Heart right ventricle (tissue), 16 donors: ENCODE measurements around the gene PARG. TPM values are rescaled to one million over a fixed set of nuclear protein-coding genes. Genes with fewer than 3 reads are reported as not detected.

Source experiments
- ATAC-seq, 8 donors: fragments of 200-7000 bp; cut with Tn5 transposase; one replicate each; pipeline ENCODE4 v1.9.1; 2020; ENCODE audit warnings: mild to moderate bottlenecking in 8 of 8, moderate library complexity in 8 of 8, moderate number of reproducible peaks in 1 of 8
- DNase-seq, 2 donors: peaks; one replicate each; pipeline ENCODE4 v3.0.0-alpha.2; 2020
- H3K27ac ChIP-seq, 10 donors: fragments of 200-600 bp; sonication (generic) in 2 of 10; one replicate each; pipeline versions ENCODE4 v1.5.0 to v1.8.0; 2020 to 2022; ENCODE audit warnings: mild to moderate bottlenecking in 3 of 10
- H3K27me3 ChIP-seq, 7 donors: fragments of 200-600 bp; one replicate each; pipeline ENCODE4 v1.8.0; 2021 to 2022; ENCODE audit warnings: mild to moderate bottlenecking in 2 of 7
- H3K36me3 ChIP-seq, 9 donors: fragments of 200-600 bp; sonication (generic) in 1 of 9; one replicate each; pipeline versions ENCODE4 v1.5.0 to v1.8.0; 2020 to 2022; ENCODE audit warnings: mild to moderate bottlenecking in 2 of 9
- H3K4me1 ChIP-seq, 9 donors: fragments of 200-600 bp; sonication (generic) in 1 of 9; one replicate each; pipeline versions ENCODE4 v1.5.0 to v1.8.0; 2020 to 2022; ENCODE audit warnings: mild to moderate bottlenecking in 4 of 9
- H3K4me3 ChIP-seq, 10 donors: fragments of 200-600 bp; sonication (generic) in 2 of 10; one replicate each; pipeline versions ENCODE4 v1.5.0 to v1.8.0; 2020 to 2022; ENCODE audit warnings: mild to moderate bottlenecking in 7 of 10, moderate library complexity in 2 of 10
- H3K9me3 ChIP-seq, 11 donors: fragments of 200-600 bp in 10 of 11; sonication (generic) in 2 of 11; one replicate each; pipeline versions ENCODE4 v1.5.0 to v1.8.0; 2013 to 2022; ENCODE audit warnings: mild to moderate bottlenecking in 2 of 11, control low read depth in 1 of 11, moderate library complexity in 1 of 11
- CTCF ChIP-seq, 9 donors: fragments of 200-600 bp; sonication (generic) in 2 of 9; IDR thresholded peaks; one replicate each; pipeline versions ENCODE4 v1.5.0 to v1.8.0; 2021 to 2022; ENCODE audit warnings: antibody characterized with exemption in 9 of 9, mild to moderate bottlenecking in 5 of 9, moderate library complexity in 1 of 9
- WGBS, 2 donors: extraction: QIAGEN DNeasy Blood & Tissue Kit; methylation state at CpG; one replicate each; pipeline ENCODE4 v1.1.7; 2013; ENCODE audit warnings: inconsistent platforms in 1 of 2; 5-methylcytosine and 5-hydroxymethylcytosine counted together
- intact Hi-C, 10 donors: fragments of 100-400 bp; cut with DNase I; formaldehyde crosslinking; loops; one replicate each; pipeline versions ENCODE4 v1.11.1 to v1.14.2; 2022
- polyA plus RNA-seq, 2 donors: library from polyadenylated mRNA; stranded (reverse); fragments of 200-250 nt; gene quantifications; one replicate each; pipeline ENCODE4 v1.2.3, GENCODE V29; 2013
- total RNA-seq, 10 donors: library from RNA; stranded (reverse); fragmentation: NEBNext Ultra II Directional in 3 of 10; extraction: Animal tissue kit (Norgen Biotek cat#: 25700) in 3 of 10; gene quantifications; one replicate each; pipeline versions ENCODE4 v1.2.1 to v1.2.4, GENCODE V29; 2021 to 2023
- donor health status: Arrhythmogenic right ventricular cardiomyopathy.
- donor health status: ischemic (EF 13 %, LVEDD 7.1; RV severe dilation, severe dysfunction).
- donor health status: healthy with polysubstance abuse.
- donor health status: DM: no; HTN: yes; CAD: no.
- donor health status: DM: no; HTN: no; CAD: no.
- donor health status: ischemic (EF 25% LVEDD 6.9; RV normal size, moderate dysfunction).
- donor health status: ischemic (EF 25% LVEDD 5.7; RV mildly dilated, moderate dysfunction).
- donor health status: healthy.
- donor health status: DM: yes; HTN: yes; CAD: no.
- donor health status: Ischemic cardiomyopathy.
- donor health status: ischemic (EF 35%, LVEDD 5.7; RV mildly dilated, moderate dysfunction).
- donor health status: nonischemic (EF 11% LVEDD 7.7; RV severe dilation, severe dysfunction).
- donor health status: DM: yes; HTN: yes; CAD: no.
- donor health status: PGD.
- donor health status: ischemic (EF 29% LVEDD 5.4; RV normal size, mild dysfunction).
- donor health status: nonischemic (EF 23%, LVEDD 6.1; RV moderate dilation, normal function).

PARG gene
- total and polyA plus RNA-seq, 12 donors: 4.3 to 35.8 (median 27.6) TPM

DNA sequence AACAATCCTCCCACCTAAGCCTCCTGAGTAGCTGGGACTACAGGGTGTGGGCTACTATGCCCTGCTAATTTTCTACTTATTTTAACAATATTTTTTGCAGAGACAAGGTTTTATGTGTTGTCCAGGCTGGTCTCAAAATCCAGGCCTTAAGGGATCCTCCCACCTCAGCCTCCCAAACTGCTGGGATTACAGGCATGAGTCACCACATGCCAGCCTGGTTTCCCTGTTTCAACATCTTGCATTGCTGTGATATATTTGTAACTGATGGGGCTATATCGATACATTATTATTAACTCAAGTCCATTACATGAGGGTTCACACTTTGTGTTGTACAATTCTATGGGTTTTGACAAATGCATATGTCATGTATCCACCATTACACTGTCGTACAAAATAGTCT lies 137.8 kb downstream of the PARG start:
- peaks cover 0 to 17% (median 2%) of the 10 kb centered on the region in 11 donors for H3K9me3 ChIP-seq
- ATAC-seq (no peak), DNase-seq (no peak)
- no peaks in the 10 kb centered on the region for H3K4me1 ChIP-seq
- TF ChIP-seq CTCF (IDR thresholded peaks at IDR 0.05): no peak
- H3K27ac ChIP-seq: no peak overlapping the region
- no peaks in the 10 kb centered on the region for H3K36me3 ChIP-seq
- H3K27me3 ChIP-seq: no peaks in the 10 kb centered on the region
- intact Hi-C loops: no loop called here
- 95 to 97% methylated on average over 2 of the region's 2 CpGs for WGBS, 2 donors
- no peak overlapping the region for H3K4me3 ChIP-seq

GRCh38 chr10:49798275-49798674 lies 143.6 kb downstream of the PARG start:
- no peaks in the 10 kb centered on the region for H3K9me3 ChIP-seq
- H3K36me3 ChIP-seq: no peaks in the 10 kb centered on the region
- ATAC-seq (no peak), DNase-seq (no peak)
- intact Hi-C loops: no loop called here
- 88 to 90% methylated on average over 4 of the region's 4 CpGs for WGBS, 2 donors
- H3K27ac ChIP-seq: no peak overlapping the region
- peaks cover 0 to 8% (median 0%) of the 10 kb centered on the region in 7 donors for H3K27me3 ChIP-seq
- no peaks in the 10 kb centered on the region for H3K4me1 ChIP-seq
- TF ChIP-seq CTCF (IDR thresholded peaks at IDR 0.05): no peak
- no peak overlapping the region for H3K4me3 ChIP-seq

GRCh38 chr10:49791100-49791499 lies 150.7 kb downstream of the PARG start:
- 58 to 64% methylated on average over 5 of the region's 5 CpGs for WGBS, 2 donors
- no peak for ATAC-seq
- intact Hi-C loops: no loop called here
- no peak for DNase-seq
- TF ChIP-seq CTCF (IDR thresholded peaks at IDR 0.05): no peak
- no peaks in the 10 kb centered on the region for H3K4me1 ChIP-seq
- no peaks in the 10 kb centered on the region for H3K9me3 ChIP-seq
- no peak overlapping the region for H3K4me3 ChIP-seq
- H3K36me3 ChIP-seq: no peaks in the 10 kb centered on the region
- H3K27me3 ChIP-seq: peaks cover 0 to 16% (median 0%) of the 10 kb centered on the region in 7 donors
- H3K27ac ChIP-seq: no peak overlapping the region

DNA sequence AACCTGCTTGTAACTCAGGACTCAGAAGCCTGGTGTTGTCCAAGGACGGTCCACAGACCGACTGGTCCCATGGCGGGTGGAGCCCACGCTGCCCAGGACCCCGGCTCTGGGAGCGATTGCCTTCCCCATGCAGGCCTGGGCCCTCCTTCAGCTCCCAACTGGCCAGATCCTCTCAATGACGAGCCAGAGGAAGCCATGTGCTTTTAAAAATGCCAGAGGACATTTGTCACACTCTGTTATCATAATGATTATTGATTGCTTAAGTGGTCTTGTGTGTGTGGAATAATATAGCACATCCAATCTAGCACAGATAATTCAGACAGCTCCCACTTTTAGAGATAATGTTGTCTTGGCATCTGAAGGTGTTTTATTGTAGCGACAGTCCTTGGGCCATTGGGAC lies 157.1 kb downstream of the PARG start:
- Histone ChIP-seq H3K9me3 (no peaks in the 10 kb centered on the region), H3K27ac (no peak overlapping the region), H3K36me3 (no peaks in the 10 kb centered on the region), H3K4me1 (no peaks in the 10 kb centered on the region), H3K27me3 (peaks cover 0 to 16% (median 6%) of the 10 kb centered on the region in 7 donors), H3K4me3 (no peak overlapping the region)
- 28 to 40% methylated on average over 8 of the region's 8 CpGs for WGBS, 2 donors
- intact Hi-C loops: no loop called here
- ATAC-seq: no peak
- TF ChIP-seq CTCF (IDR thresholded peaks at IDR 0.05): no peak
- DNase-seq: no peak
